Suprapubic skin (tissue), 4 donors: ENCODE data around the gene TUBGCP6.

Experiments used
- EP300 ChIP-seq: sonication (generic); formaldehyde crosslinking; IDR thresholded peaks from one replicate; pipeline ENCODE4 v1.6.1; 2017; ENCODE audit warnings: antibody characterized with exemption
- POLR2AphosphoS5 ChIP-seq, 3 donors: sonication (generic); formaldehyde crosslinking; IDR thresholded peaks; one replicate each; pipeline ENCODE4 v1.6.1; 2017; ENCODE audit warnings: antibody characterized with exemption in 3 of 3
- TF ChIP-seq, protein P1 (sequence below), 2 donors: fragments of 200-600 bp in 1 of 2; fragments of 450-650 bp in 1 of 2; sonication (generic) in 1 of 2; IDR thresholded peaks; one replicate each; pipeline ENCODE4 v1.5.1; 2016 to 2019; ENCODE audit warnings: antibody characterized with exemption in 2 of 2, mild to moderate bottlenecking in 1 of 2, moderate library complexity in 1 of 2

DNA sequence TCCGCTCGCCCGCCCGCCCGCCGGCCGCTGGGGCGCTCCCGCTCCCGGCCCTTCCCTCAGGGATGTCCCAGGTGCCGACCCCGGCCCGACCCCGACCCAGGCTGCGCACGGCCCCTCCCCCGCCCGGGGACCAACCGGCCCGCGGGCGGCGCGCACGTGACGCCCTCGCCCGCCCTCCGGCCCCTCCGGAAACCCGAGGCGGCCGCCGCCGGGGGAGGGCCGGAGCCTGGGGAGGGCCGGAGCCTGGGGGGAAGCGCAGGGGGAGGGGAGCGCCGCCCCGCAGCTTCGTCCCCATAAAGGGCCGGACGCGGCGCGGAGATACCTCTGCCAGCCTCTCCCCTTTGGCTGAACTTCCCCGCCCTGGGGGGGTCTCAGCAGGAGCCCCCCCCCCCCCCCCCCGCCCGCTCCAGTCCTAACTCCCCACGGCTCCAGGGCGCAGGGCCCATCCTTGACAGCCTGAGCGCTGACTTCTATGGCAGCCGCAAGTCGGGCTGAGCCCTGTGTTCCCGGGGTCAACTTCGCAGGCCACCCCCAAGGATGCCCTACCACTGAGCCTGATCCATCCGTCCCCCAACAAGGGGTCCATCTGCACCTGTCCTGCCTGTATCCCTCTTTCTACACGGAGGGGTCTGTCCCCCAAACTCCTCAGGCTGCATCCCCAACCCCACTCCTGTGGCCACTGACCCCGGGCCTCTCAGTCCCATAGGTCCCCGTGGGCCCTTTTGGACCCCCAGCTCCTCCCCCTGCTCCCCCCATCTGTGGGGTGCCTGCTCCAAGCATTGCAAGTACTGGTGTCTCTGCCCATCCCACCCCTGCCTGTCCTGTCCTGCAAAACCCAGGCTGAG lies 17.0 kb upstream of the TUBGCP6 start, which contains the start of gene MAPK12:
- TF ChIP-seq, protein P1, sequence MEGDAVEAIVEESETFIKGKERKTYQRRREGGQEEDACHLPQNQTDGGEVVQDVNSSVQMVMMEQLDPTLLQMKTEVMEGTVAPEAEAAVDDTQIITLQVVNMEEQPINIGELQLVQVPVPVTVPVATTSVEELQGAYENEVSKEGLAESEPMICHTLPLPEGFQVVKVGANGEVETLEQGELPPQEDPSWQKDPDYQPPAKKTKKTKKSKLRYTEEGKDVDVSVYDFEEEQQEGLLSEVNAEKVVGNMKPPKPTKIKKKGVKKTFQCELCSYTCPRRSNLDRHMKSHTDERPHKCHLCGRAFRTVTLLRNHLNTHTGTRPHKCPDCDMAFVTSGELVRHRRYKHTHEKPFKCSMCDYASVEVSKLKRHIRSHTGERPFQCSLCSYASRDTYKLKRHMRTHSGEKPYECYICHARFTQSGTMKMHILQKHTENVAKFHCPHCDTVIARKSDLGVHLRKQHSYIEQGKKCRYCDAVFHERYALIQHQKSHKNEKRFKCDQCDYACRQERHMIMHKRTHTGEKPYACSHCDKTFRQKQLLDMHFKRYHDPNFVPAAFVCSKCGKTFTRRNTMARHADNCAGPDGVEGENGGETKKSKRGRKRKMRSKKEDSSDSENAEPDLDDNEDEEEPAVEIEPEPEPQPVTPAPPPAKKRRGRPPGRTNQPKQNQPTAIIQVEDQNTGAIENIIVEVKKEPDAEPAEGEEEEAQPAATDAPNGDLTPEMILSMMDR (IDR thresholded peaks at IDR 0.05) = no peak
- no peak for TF ChIP-seq POLR2AphosphoS5 (IDR thresholded peaks at IDR 0.05)
- TF ChIP-seq EP300 = no peak
